Gastroesophageal sphincter (tissue), 2 donors: ENCODE data around the gene CTNNA3.

Source experiments
- POLR2A ChIP-seq, 2 donors: fragments of 450-650 bp; IDR thresholded peaks; one replicate each; pipeline ENCODE4 v1.6.1; 2017; ENCODE audit warnings: antibody characterized with exemption in 2 of 2, mild to moderate bottlenecking in 2 of 2, moderate library complexity in 1 of 2
- POLR2AphosphoS5 ChIP-seq: sonication (generic); formaldehyde crosslinking; IDR thresholded peaks from one replicate; pipeline ENCODE4 v1.6.1; 2017; ENCODE audit warnings: antibody characterized with exemption

GRCh38 chr10:67299761-67300160 lies 396.2 kb downstream of the CTNNA3 start:
- TF ChIP-seq POLR2A (IDR thresholded peaks at IDR 0.05) (no peak), POLR2AphosphoS5 (no peak)
